ENCODE results near the gene KDM5B. TPM values are rescaled to one million over a fixed set of nuclear protein-coding genes. Genes with fewer than 3 reads are reported as not detected.

Gene KDM5B
- total and polyA plus RNA-seq, 2 of the 8 experiments (the other 6 are each of a cell fraction or from before 2014, with no cell fraction given): 73.3 to 210 TPM

DNA sequence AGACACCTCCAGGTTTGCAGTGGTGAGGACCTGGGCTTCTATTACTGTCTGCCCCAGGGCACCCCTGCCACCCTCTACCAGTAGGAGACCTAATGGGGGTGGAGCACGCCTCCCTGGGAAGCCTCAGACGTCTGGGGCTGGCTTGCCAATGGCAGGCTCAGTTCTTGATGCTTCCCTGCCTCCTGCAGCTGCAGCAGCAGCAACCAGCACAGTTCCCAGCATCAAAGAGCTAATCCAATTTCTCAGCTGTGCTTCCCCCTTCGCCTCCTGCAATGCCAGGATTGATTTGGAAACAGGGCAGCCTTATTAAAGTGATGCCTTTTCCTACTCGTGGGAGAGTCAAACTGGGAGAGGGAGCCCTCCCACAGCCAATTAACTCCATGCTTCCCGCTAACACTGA is 106.1 kb downstream of the KDM5B start (continued):
- TF ChIP-seq, protein P1, sequence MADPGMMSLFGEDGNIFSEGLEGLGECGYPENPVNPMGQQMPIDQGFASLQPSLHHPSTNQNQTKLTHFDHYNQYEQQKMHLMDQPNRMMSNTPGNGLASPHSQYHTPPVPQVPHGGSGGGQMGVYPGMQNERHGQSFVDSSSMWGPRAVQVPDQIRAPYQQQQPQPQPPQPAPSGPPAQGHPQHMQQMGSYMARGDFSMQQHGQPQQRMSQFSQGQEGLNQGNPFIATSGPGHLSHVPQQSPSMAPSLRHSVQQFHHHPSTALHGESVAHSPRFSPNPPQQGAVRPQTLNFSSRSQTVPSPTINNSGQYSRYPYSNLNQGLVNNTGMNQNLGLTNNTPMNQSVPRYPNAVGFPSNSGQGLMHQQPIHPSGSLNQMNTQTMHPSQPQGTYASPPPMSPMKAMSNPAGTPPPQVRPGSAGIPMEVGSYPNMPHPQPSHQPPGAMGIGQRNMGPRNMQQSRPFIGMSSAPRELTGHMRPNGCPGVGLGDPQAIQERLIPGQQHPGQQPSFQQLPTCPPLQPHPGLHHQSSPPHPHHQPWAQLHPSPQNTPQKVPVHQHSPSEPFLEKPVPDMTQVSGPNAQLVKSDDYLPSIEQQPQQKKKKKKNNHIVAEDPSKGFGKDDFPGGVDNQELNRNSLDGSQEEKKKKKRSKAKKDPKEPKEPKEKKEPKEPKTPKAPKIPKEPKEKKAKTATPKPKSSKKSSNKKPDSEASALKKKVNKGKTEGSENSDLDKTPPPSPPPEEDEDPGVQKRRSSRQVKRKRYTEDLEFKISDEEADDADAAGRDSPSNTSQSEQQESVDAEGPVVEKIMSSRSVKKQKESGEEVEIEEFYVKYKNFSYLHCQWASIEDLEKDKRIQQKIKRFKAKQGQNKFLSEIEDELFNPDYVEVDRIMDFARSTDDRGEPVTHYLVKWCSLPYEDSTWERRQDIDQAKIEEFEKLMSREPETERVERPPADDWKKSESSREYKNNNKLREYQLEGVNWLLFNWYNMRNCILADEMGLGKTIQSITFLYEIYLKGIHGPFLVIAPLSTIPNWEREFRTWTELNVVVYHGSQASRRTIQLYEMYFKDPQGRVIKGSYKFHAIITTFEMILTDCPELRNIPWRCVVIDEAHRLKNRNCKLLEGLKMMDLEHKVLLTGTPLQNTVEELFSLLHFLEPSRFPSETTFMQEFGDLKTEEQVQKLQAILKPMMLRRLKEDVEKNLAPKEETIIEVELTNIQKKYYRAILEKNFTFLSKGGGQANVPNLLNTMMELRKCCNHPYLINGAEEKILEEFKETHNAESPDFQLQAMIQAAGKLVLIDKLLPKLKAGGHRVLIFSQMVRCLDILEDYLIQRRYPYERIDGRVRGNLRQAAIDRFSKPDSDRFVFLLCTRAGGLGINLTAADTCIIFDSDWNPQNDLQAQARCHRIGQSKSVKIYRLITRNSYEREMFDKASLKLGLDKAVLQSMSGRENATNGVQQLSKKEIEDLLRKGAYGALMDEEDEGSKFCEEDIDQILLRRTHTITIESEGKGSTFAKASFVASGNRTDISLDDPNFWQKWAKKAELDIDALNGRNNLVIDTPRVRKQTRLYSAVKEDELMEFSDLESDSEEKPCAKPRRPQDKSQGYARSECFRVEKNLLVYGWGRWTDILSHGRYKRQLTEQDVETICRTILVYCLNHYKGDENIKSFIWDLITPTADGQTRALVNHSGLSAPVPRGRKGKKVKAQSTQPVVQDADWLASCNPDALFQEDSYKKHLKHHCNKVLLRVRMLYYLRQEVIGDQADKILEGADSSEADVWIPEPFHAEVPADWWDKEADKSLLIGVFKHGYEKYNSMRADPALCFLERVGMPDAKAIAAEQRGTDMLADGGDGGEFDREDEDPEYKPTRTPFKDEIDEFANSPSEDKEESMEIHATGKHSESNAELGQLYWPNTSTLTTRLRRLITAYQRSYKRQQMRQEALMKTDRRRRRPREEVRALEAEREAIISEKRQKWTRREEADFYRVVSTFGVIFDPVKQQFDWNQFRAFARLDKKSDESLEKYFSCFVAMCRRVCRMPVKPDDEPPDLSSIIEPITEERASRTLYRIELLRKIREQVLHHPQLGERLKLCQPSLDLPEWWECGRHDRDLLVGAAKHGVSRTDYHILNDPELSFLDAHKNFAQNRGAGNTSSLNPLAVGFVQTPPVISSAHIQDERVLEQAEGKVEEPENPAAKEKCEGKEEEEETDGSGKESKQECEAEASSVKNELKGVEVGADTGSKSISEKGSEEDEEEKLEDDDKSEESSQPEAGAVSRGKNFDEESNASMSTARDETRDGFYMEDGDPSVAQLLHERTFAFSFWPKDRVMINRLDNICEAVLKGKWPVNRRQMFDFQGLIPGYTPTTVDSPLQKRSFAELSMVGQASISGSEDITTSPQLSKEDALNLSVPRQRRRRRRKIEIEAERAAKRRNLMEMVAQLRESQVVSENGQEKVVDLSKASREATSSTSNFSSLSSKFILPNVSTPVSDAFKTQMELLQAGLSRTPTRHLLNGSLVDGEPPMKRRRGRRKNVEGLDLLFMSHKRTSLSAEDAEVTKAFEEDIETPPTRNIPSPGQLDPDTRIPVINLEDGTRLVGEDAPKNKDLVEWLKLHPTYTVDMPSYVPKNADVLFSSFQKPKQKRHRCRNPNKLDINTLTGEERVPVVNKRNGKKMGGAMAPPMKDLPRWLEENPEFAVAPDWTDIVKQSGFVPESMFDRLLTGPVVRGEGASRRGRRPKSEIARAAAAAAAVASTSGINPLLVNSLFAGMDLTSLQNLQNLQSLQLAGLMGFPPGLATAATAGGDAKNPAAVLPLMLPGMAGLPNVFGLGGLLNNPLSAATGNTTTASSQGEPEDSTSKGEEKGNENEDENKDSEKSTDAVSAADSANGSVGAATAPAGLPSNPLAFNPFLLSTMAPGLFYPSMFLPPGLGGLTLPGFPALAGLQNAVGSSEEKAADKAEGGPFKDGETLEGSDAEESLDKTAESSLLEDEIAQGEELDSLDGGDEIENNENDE (IDR thresholded peaks at IDR 0.05; ENCODE audit: insufficient replicate concordance, low read length): no peak
- TF ChIP-seq KDM1A (IDR thresholded peaks at IDR 0.05; ENCODE audit: borderline replicate concordance, low read length) (no peak), SP2 (IDR thresholded peaks at IDR 0.05; ENCODE audit: low read length) (no peak), BCL11A (IDR thresholded peaks at IDR 0.05; ENCODE audit: low read depth in 2 of 2, low read length in 2 of 2) (no peak), YY1 (IDR thresholded peaks at IDR 0.05; ENCODE audit: low read depth, low read length) (no peak)
- TF ChIP-seq, protein P2, sequence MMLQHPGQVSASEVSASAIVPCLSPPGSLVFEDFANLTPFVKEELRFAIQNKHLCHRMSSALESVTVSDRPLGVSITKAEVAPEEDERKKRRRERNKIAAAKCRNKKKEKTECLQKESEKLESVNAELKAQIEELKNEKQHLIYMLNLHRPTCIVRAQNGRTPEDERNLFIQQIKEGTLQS (IDR thresholded peaks at IDR 0.05; ENCODE audit: insufficient read depth, low read depth, low read length): no peak

Data from H1 (cell line).